Measurements from ENCODE around the gene CALML5.
"Not testable (repeated sequence)": the region's sequence is repeated elsewhere in the genome, so short reads cannot be mapped to it uniquely, and the experiment has no call there.

Gene CALML5

DNA sequence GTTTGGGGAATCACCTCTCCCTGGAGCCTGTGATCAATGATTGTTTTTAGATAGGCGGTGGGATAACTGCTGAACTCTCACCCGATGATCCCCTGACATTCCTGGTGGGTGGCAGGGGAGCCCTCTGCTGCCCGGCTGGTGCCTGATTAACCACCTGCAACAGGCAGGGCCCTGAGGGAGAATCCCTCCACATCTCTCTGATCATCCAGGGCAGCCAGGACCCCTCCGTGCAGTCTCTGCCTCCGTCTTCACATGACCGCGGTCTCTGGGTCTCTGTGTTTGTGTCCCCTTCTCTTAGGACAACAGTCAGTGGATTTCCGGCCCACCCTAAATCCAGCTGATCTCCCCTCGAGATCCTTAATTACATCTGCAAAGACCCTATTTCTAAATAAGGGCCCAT lies 17.4 kb downstream of the CALML5 start:
- DNase-seq (ENCODE audit: low read depth): no peak

DNA sequence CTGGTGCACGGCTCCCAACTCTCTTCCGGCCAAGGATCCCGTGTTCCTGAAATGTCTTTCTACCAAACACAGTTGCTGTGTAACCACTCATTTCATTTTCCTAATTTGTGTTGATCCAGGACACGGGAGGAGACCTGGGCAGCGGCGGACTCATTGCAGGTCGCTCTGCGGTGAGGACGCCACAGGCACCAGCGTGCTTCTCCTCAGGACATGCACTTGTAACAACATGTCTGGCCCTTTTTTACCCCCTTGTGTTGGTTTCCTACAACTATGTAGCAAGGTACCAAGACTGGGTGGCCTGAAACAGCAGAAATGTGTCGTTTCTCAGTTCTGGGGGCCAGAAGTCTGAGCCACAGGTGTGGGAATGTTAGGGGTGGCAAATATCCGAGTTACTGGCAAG lies 18.2 kb downstream of the CALML5 start:
- DNase-seq (ENCODE audit: low read depth): no peak

DNA sequence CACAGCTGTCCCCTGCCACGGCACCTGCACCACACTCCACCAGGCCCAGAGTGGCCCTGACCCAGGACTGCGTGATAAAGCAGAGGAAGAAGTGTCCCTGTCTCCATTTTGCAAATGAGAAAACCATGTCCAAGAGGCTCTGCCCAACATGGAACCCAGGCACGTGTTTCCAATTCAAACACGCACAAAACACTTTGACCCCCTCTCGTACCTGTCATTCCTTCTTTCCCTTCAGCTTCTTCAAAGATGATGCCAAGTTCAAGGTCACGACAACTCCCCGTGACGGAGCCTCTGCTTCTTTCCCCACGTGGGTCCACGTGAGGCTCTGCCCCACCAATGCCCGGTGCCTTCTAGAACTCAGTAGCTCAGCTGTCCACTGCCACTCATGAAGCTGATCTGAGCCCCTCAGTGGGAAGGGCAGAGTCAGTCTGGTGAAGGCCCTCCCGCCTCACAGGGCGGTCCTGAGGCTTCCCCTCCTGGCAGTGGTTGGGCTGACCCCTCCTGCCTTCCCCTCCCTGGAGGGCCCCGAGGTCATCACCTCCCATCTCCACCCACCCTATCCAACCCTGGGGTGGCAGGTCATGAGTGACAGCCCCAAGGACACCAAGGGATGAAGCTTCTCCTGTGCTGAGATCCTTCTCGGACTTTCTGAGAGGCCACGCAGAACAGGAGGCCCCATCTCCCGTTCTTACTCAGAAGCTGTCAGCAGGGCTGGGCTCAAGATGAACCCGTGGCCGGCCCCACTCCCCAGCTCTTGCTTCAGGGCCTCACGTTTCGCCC lies 19.0 kb downstream of the CALML5 start:
- DNase-seq (ENCODE audit: low read depth): no peak

DNA sequence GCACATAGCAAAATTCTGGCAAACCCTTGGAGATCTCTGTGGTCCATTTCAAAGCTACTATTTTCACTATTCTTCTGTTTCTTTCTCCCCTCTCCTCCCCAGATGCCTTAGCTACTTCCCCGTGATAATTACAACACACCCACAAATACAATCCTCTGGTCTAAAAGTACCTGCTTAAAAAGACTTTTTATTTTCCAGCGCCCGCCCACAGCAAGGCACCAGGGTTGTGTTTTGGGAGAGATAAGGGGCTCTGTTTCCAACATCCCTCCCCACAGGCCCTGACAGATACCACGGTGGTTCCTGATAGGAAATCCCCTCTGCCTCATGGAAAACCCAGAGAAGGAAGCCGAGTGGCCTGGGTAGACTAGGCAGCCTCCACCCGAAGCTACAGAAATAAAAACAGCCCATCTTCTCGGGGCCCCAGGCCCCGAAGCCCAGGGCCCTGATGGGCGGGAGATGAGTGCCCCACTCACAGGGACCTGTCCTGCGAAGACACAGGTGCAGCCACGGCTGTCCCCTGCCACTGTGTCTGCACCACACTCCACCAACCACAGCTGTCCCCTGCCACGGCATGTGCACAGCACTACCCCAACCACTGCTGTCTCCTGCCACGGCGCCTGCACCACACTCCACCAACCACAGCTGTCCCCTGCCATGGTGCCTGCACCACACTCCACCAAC lies 19.7 kb downstream of the CALML5 start:
- DNase-seq (ENCODE audit: low read depth): no peak

DNA sequence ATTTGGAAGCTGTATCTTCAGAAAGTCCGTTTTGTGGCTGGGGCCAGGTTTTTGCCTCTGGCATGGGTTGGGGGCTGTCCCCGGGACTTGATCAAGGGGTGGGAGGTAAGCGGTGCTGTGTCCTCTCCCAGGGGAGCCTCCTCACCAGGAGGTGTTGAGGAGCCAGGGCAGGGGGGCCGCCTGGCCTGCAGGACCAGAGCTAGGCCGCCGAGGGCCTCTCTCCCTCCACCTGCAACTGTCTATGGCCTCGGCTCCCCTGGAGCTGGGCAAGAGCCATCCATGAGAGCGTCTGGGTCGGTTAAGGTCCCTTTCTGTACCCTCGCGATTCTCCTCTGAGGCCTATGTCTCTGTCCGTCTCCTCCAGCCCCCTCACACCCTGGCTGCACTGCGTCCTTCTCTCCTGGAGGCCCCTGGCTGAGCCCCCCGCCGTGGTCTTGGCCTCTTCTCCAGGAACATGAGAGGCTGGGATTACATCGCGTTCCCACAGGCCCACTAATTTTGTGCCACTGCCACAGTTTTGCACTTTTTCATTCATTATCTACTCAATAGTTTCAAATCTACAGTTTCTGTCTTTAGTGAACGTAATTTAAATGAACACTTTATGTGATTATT lies 20.6 kb downstream of the CALML5 start:
- no peak for DNase-seq (ENCODE audit: low read depth)

DNA sequence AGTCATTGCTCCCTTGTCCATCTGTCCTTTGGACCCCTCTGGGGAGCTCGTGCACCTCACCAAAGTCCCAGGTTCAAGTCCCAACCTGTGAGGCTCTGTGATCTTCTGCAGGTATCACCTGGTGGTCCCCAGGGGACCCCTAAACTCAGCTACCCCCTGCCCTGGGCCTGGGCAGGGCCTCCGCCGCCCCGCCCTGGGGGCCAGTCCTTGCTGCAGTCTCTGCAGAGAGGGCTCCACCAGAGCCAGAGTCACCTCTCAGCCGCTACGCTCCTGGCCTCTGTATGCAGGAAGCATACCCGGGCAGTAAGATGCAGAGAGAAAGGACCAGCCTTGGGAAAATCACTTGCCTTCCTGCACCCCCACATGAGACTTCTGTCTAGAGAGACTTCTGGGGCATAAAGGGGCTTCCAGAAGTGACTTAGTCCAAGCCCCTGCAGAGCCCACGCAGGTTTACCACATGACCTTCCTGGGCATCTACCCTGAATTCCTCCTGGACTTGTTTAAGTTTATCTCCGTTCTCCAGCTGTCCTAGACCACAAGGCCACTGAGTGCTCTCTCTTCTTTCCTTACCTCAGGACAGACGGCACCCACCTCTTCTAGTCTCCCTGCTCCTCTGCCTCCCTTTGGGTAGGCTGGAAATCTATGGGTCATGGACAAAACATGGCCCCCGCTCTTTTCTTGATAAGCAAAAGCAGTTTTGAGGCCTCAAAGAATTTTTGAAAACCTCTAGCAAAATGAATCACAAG lies 21.2 kb downstream of the CALML5 start:
- no peak for DNase-seq (ENCODE audit: low read depth)

DNA sequence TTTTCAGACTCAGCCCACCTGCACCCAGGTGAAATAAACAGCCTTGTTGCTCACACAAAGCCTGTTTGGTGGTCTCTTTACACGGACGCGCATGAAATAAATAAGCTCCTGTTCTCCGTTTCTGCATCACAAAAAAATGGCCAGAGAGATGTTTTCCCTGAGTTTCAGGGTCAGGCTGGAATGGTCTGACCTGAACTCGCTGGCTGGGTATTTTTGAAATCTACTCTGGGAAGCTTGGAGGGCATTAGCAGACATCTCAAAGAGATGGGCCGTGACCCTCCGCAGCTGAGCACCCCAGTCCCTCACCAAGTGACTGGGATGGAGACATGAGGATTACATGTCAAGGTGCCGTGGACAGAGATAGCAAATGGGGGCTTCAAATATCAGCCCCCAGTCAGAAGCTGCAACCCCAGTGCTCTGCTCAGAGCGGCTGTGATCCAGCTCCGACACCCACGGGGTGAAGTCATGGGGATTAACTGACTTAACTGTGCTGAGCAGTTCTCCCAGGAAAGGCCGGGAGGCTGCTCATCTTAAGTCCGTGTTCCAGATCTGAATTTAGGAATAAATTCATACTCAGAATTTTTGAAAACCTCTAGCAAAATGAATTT lies 22.3 kb downstream of the CALML5 start:
- no peak for DNase-seq (ENCODE audit: low read depth)

DNA sequence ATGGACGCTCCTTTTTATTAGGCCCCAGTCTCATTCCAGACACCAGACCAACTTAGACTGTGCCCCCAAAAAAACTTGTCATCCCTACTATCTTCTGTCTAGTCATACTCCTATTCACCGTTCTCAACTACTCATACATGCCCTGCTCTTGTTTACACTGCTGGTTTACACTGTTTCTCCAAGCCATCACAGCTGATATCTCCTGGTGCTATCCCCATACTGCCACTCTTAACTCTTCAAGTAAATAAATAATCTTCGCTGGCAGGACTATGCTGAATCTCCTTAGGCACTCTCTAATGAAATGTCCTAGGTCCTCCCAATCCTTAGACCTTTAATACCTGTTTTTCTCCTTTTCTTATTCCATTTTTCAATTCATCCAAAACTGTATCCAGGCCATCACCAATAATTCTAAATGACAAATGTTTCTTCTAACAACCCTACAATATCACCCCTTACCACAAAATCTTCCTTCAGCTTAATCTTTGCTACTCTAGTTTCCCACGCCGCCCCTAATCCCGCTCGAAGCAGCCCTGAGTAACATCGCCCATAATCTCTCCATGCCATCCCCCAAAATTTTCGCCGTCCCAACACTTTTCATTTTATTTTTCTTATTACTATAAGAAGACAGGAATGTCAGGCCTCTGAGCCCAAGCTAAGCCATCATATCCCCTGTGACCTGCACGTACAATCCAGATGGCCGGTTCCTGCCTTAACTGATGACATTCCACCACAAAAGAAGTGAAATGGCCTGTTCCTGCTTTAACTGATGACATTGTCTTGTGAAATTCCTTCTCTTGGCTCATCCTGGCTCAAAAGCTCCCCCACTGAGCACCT lies 23.2 kb downstream of the CALML5 start:
- DNase-seq (ENCODE audit: low read depth): not testable (repeated sequence)

DNA sequence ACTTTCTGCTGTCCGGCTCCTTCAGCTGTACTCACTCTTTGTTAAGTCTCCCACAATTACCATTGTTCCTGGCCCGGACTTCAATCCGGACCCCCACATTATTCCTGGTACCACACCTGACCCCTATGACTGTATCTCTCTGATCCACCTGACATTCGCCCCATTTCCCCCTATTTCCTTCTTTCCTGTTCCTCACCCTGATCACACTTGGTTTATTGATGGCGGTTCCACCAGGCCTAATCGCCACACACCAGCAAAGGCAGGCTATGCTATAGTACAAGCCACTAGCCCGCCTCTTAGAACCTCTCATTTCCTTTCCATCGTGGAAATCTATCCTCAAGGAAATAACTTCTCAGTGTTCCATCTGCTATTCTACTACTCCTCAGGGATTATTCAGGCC lies 24.3 kb downstream of the CALML5 start:
- not testable (repeated sequence) for DNase-seq (ENCODE audit: low read depth)

DNA sequence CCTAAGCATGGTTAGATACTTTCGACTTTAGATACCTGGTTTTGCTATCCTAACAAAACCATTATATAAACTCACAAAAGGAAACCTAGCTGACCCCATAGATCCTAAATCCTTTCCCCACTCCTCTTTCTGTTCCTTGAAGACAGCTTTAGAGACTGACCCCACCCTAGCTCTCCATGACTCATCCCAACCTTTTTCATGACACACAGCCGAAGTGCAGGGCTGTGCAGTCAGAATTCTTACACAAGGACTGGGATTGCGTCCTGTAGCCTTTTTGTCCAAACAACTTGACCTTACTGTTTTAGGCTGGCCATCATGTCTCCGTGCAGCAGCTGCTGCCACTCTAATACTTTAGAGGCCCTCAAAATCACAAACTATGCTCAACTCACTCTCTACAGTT lies 24.7 kb downstream of the CALML5 start:
- DNase-seq (ENCODE audit: low read depth): not testable (repeated sequence)

DNA sequence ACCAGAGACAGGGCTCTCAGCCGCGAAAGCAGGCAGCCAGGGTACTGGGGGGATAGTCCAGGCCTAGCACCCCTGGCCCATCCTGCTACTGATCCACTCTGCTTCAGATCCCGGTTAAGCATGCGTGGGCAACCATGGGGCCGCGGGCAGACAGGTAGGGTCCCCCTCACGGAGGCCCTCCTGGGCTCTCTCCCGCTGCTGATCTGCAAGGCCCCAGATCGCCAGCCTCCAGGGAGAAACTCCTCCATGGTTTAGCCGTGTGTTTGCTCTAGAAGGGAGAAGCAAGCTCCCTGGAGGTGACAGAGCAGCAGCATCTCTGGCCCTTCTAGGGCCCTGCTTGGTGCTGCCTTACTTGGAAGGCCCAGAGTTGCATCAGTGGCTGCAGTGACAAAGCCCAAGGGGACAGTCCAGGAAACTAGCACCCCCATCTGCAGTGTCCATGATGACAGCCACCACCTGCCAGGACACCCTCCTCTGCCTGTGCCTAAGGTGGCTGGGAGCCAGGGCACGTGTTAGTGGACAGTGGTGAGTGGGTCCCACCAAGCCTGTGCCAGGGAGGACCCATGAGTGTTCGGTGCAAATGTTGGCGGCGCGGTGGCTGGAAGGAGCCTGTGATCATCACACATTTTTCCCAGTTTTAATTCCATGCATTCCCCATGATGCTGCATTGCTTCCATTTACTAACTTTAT lies 29.2 kb downstream of the CALML5 start:
- no peak for DNase-seq (ENCODE audit: low read depth)

DNA sequence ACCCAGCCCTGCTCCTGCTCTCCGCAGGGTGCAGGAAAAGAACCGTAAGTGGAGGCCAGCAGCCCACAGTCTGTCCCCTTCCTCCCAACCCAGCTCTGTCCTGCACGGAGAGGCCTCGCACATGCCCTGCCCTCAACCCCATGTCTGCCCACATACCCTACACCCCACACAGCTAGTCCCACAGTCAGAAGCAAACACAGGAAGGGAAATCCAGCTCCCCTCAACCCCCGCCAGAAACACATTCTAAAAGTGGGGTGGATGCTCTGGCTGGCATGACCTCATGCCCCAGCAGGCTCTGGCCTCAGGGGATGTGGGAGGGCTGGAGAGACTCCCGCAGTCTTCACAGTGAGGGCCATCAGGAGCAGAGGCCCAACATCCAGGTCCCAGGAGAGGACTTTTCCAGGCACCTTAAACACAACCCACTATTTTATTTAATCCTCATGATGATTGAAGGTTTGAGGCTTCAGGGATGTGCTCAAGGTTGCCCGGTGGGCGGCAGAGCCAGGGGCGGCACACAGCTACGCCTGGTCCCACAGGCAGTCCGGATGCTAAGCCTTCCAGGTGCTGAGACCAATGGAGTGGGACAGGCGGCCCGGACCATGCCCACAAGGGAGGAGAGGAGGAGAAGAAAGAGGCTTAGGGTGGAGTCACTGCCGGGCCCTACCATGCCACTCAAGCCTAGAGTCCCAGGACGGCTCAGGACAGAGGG lies 29.9 kb downstream of the CALML5 start:
- DNase-seq (ENCODE audit: low read depth): no peak

DNA sequence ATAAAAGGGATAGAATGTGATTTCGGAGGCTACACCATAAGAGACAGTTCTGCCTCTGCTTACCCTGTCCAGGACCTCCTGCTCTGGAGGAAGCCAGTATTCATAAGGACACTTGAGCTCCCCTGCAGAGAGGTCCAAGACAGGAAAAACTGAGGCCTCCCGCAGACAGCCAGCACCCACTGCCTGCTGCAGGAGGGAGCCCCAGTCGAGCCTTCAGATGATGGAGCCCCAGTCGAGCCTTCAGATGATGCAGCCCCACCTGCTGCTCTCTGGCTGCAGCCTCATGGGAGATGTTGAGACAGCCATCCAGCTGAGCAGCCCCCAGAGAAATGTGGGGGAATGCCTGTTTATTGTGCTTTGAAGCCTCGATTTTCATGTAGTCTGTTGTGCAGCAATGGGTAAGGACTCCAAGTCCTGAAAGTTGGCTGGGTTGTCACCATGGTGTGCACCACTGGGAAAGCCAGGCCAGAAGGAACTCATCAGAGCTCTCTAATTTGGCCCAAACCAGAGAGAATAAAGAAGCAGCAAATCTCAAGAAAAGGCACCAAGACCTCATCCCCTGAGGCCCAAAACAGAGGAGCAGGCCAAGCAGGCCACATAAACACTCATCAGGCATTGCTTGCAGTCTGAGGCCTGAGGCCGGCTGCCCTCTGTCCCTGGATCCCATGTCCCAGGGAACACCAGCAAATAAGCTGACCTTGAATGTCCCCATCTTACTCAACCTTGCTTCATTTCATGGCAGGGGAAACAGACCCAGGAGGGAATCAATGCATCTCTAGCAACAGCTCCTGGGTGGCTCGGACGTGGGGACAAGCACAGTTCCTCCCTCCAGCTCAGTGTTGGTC lies 30.9 kb downstream of the CALML5 start:
- DNase-seq (ENCODE audit: low read depth): no peak

DNA sequence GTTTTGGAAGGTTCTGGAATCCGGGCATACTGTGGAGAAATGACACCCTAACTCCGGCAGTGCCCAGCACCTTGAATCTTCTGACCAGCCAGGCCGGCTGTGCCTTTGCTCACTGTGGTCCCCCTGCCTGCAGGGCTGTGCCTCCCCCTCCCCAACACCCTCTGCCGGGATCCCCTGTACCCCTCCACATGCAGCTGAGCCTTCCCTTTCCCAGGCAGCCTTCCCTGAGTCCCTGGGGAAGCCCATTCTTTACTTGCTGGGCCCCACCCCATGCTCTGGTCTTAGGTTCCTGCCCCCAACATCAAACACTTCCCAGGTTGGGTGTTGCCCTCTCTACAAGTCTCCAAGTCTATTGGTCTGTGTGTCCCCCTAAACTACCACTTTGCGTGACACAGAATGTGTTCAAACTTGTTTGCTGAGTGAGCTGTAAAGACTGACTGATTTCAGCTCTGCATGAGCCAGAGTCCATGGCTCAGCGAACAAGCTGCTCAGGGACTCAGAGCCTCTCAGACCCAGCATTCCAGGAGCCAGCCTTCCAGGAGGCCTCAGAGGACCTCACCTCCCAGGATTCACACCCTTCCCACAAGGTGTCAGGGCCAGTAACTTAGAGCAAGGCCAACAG lies 31.6 kb downstream of the CALML5 start:
- DNase-seq (ENCODE audit: low read depth): no peak

DNA sequence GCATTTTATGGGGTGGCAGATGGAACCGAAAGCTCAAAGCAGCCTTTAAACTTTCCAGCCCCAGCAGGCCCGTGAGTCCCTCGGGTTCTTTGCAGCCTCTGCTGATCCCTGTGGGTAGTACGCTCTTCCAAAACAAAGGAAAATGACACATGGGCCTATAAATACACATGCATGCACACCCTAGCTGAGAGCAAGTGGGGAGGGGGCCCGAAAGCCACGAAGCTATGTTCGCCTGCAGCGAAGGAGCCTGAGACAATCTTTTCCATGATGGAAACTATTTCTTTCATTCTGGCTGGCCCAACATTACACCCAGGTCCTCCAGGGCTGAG lies 32.2 kb downstream of the CALML5 start:
- no peak for DNase-seq (ENCODE audit: low read depth)

DNA sequence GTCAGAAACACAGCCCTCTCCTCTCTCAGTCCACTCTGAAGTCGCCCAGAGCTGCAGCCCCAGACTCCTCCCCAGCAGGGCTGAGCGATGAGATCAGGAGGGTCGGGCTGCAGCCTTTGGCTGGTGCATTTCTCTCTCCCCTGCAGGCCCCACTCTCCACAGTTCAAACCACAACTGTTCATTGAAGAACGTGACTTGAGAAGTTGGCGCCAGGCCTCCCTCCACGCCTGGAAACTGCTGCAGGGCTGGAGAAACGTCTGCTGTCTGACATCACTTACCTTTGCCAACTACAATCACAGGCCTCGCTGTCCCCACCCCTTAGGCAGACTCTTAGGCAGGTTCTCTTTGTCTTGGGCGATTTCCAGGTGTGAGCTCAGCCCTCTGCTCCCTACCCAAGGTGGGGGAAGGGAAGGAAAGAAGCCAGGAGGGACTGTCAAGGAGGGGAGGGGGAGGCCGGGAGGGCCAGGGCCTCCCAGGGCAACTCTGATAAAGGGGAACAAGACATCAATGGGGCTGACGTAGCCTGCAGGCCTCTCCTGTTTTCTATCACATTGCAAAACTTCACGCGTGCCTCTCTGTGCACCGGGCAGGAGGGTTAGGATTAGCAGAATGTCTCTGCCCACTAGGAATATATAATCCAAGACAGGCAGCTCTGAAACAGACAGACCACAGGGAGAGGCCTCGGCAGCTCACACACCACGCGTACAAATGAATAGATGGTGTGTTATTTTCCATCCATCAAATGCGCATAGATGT lies 32.7 kb downstream of the CALML5 start:
- DNase-seq (ENCODE audit: low read depth): no peak

DNA sequence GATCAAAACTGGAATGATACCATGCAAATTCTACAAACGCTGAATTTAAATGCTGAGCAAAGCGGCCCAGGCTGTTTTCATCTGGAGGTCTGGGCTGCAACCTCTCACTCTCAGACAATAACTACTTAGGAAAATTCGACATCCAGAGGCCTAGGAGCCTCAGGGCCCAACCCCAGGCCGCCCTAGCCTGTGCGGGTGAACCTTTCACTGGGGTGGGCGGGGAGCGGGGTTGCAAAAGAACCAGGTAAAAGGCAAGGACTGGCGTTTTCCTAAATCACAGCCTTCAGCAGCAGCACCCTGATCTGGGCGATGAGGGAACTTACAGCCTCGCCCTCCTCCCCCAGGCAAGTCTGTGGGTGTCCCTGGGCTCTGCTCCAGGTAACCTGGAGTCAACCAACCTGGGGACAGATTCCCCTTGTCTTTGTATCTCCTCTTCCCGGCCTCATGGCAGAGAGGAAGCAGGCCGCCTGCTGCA lies 33.4 kb downstream of the CALML5 start:
- DNase-seq (ENCODE audit: low read depth): no peak

DNA sequence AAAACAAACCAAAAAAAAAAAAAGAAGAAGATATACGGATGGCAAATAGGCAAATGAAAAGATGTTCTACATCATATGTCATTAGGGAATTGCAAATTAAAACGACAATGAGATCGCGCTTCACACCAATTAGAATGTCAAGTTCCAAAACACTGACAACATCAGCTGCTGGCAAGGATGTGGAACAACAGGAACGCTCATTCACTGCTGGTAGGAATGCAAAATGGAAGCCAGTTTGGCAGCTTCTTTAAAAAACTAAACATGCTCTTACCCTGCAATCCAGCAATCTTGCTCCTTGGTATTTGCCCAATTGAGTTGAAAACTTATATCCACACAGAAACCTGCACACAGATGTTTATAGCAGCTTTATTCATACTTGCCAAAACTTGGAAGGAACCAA lies 34.8 kb downstream of the CALML5 start:
- DNase-seq (ENCODE audit: low read depth): no peak
